ENCODE results near the gene RPS6KB2.

DNA sequence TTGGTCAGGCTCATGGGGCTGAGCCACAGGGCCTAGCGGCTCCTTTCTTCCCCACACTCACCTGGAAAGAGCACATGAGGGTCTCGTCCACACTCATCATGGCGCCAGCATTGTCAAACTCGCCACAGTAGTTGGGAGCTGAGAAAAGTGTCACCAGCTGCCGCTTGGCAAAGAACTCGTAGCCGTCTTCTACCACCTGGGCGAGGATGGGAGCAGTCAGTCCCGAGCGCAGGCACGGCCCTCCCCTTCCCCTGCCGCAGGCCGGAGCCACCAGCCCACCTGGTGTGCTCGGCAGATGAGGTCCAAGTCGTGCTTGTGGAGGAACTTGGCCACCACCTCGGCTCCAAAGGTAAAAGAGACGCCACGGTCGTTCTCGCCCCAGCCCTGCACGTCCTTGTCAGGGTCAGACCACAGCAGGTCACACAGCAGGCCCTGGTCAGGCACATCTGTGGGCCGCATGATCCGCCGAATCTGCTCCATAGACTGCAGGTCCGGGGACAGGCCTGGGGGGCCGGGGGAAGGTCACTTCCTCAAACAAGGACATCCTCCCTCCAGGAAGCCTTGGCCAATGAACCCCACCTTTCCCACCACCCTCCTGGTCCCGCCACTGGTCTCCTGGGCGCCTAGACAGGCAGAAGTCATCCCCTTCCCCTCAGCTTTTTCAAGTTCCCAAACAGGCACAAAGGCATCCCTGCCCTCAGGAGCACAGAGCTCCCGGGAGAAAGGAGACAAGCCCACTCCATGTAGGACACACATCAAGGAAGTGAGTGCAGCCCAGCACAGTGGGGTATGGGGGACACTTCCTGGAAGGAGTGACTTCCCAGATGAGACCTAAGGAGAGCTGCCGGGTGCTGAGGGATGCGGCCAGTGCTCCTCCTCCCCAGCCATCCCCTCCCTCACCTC, 29.4 kb upstream of the RPS6KB2 start:
- TF ChIP-seq, protein P1, sequence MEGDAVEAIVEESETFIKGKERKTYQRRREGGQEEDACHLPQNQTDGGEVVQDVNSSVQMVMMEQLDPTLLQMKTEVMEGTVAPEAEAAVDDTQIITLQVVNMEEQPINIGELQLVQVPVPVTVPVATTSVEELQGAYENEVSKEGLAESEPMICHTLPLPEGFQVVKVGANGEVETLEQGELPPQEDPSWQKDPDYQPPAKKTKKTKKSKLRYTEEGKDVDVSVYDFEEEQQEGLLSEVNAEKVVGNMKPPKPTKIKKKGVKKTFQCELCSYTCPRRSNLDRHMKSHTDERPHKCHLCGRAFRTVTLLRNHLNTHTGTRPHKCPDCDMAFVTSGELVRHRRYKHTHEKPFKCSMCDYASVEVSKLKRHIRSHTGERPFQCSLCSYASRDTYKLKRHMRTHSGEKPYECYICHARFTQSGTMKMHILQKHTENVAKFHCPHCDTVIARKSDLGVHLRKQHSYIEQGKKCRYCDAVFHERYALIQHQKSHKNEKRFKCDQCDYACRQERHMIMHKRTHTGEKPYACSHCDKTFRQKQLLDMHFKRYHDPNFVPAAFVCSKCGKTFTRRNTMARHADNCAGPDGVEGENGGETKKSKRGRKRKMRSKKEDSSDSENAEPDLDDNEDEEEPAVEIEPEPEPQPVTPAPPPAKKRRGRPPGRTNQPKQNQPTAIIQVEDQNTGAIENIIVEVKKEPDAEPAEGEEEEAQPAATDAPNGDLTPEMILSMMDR (IDR thresholded peaks at IDR 0.05) = no peak
- TF ChIP-seq POLR2A (IDR thresholded peaks at IDR 0.05; ENCODE audit: low read depth) (no peak), POLR2AphosphoS5 (IDR thresholded peaks at IDR 0.05) (no peak)
